H1 (cell line): ENCODE data around the gene DYNC2H1. TPM values are rescaled to one million over a fixed set of nuclear protein-coding genes. Genes with fewer than 3 reads are reported as not detected.

ENCODE experiments used
- CTCF ChIA-PET: fragments of 300-600 bp; sonication (Branson Sonifier 250); formaldehyde crosslinking; loops from one replicate; lab custom pipeline; 2021; ENCODE audit not compliant: partially characterized antibody; lab: Charles Lee
- POLR2A ChIA-PET: fragments of 300-600 bp; sonication (Branson Sonifier 250); formaldehyde crosslinking; loops from one replicate; lab custom pipeline; 2021; ENCODE audit warnings: inconsistent platforms; ENCODE audit not compliant: partially characterized antibody; lab: Charles Lee
- DNase-seq, 2 experiments: peaks; one replicate each; pipeline versions ENCODE4 v3.0.0 to v3.0.0-alpha.2; 2010 to 2022; ENCODE audit warnings: low spot score in 2 of 2, low read depth in 1 of 2, mixed read lengths in 1 of 2
- FAIRE-seq: peaks from 2 replicates; lab custom pipeline; 2011; peaks lifted over from hg19 to GRCh38; lab: Jason Lieb, UNC
- H2AFZ ChIP-seq: 2 replicates; pipeline ENCODE4 v1.8.1; 2012; ENCODE audit warnings: low read length, inconsistent platforms
- H2AK5ac ChIP-seq: 2 replicates; pipeline ENCODE4 v1.6.1; 2013; ENCODE audit warnings: low read depth, low read length
- H2BK120ac ChIP-seq: replicated peaks from 2 replicates; pipeline ENCODE3; 2013; ENCODE audit warnings: low read depth, low read length, inconsistent platforms
- H2BK12ac ChIP-seq: 2 replicates; pipeline ENCODE4 v1.6.1; 2013; ENCODE audit warnings: low read depth, low read length
- H2BK15ac ChIP-seq: 2 replicates; pipeline ENCODE4 v1.6.1; 2013; ENCODE audit warnings: low read length
- H2BK20ac ChIP-seq: 2 replicates; pipeline ENCODE4 v1.6.1; 2013; ENCODE audit warnings: low read length
- H2BK5ac ChIP-seq: 2 replicates; pipeline ENCODE4 v1.6.1; 2013; ENCODE audit warnings: low read depth, low read length
- H3K14ac ChIP-seq: 2 replicates; pipeline ENCODE4 v1.6.1; 2013; ENCODE audit warnings: inconsistent platforms; ENCODE audit not compliant: insufficient read length
- H3K18ac ChIP-seq: 2 replicates; pipeline ENCODE4 v1.6.1; 2013; ENCODE audit warnings: low read length; ENCODE audit errors: extremely low read depth
- H3K23ac ChIP-seq: 2 replicates; pipeline ENCODE4 v1.6.1; 2013; ENCODE audit warnings: inconsistent platforms; ENCODE audit not compliant: insufficient read length
- H3K23me2 ChIP-seq: 2 replicates; pipeline ENCODE4 v1.6.1; 2013; ENCODE audit warnings: low read depth, low read length
- H3K27ac ChIP-seq: 2 replicates; pipeline ENCODE4 v1.6.1; 2011; ENCODE audit warnings: low read depth, low read length, inconsistent platforms
- H3K27me3 ChIP-seq, 4 experiments: replicated peaks in 1 of 4; 1 replicate in 1 of 4; 2 replicates in 3 of 4; pipeline versions ENCODE4 v1.6.1 to v1.8.1; 2011 to 2013; ENCODE audit warnings: low read length in 3 of 4, mild to moderate bottlenecking in 3 of 4, inconsistent platforms in 2 of 4, mixed read lengths in 2 of 4, moderate library complexity in 1 of 4; ENCODE audit not compliant: control insufficient read depth in 3 of 4, insufficient read depth in 3 of 4; ENCODE audit errors: extremely low read depth in 1 of 4
- H3K36me3 ChIP-seq, 4 experiments: 2 replicates each; pipeline versions ENCODE4 v1.6.1 to v1.8.1; 2011 to 2013; ENCODE audit warnings: mild to moderate bottlenecking in 4 of 4, low read length in 3 of 4, moderate library complexity in 2 of 4, control low read depth in 1 of 4, inconsistent platforms in 1 of 4; ENCODE audit not compliant: insufficient read depth in 4 of 4, control insufficient read depth in 2 of 4
- H3K4ac ChIP-seq: replicated peaks from 2 replicates; pipeline ENCODE3; 2013; ENCODE audit warnings: low read length, low read depth, mixed read lengths, inconsistent platforms; ENCODE audit not compliant: insufficient read length
- H3K4me1 ChIP-seq, 4 experiments: replicated peaks in 1 of 4; 1 replicate in 1 of 4; 2 replicates in 3 of 4; pipeline versions ENCODE4 v1.6.1 to v1.8.1; 2011 to 2013; ENCODE audit warnings: low read length in 3 of 4, inconsistent platforms in 2 of 4, mixed read lengths in 1 of 4; ENCODE audit not compliant: insufficient read depth in 4 of 4, control insufficient read depth in 3 of 4
- H3K4me2 ChIP-seq, 2 experiments: 2 replicates each; pipeline versions ENCODE4 v1.6.1 to v1.8.1; 2011 to 2013; ENCODE audit warnings: low read depth in 2 of 2, low read length in 2 of 2, control low read depth in 1 of 2, inconsistent platforms in 1 of 2, mild to moderate bottlenecking in 1 of 2; ENCODE audit not compliant: insufficient read depth in 1 of 2
- H3K4me3 ChIP-seq, 4 experiments: fragments of 200-600, 300-600 bp in 1 of 4; sonication (generic), shearing (Covaris generic), sonication (Bioruptor Twin) in 1 of 4; 2 replicates each; pipeline versions ENCODE4 v1.5.1 to v1.8.1; 2011 to 2016; ENCODE audit warnings: low read length in 4 of 4, low read depth in 3 of 4, control low read depth in 2 of 4, inconsistent platforms in 2 of 4, mild to moderate bottlenecking in 2 of 4, mixed read lengths in 1 of 4, moderate library complexity in 1 of 4; ENCODE audit not compliant: insufficient read depth in 2 of 4; ENCODE audit errors: extremely low read depth in 1 of 4
- H3K56ac ChIP-seq: replicated peaks from 2 replicates; pipeline ENCODE3; 2013; ENCODE audit warnings: low read depth, mild to moderate bottlenecking, mixed read lengths, low read length, inconsistent platforms; ENCODE audit not compliant: insufficient read length
- H3K79me1 ChIP-seq: 2 replicates; pipeline ENCODE4 v1.6.1; 2013; ENCODE audit warnings: low read depth, low read length, control low read depth
- H3K79me2 ChIP-seq, 2 experiments: 2 replicates each; pipeline versions ENCODE4 v1.6.1 to v1.8.1; 2012 to 2013; ENCODE audit warnings: low read length in 2 of 2, mild to moderate bottlenecking in 2 of 2, inconsistent platforms in 1 of 2; ENCODE audit not compliant: insufficient read depth in 2 of 2, control insufficient read depth in 1 of 2
- H3K9ac ChIP-seq, 4 experiments: replicated peaks in 1 of 4; 1 replicate in 1 of 4; 2 replicates in 3 of 4; pipeline versions ENCODE4 v1.6.1 to v1.8.1; 2011 to 2013; ENCODE audit warnings: low read depth in 3 of 4, low read length in 3 of 4, control low read depth in 2 of 4, mild to moderate bottlenecking in 2 of 4, moderate library complexity in 2 of 4, inconsistent platforms in 1 of 4; ENCODE audit errors: extremely low read depth in 1 of 4
- H3K9me3 ChIP-seq, 2 experiments: 2 replicates each; pipeline versions ENCODE4 v1.6.1 to v1.8.1; 2012 to 2013; ENCODE audit warnings: mild to moderate bottlenecking in 2 of 2, moderate library complexity in 2 of 2, control low read depth in 1 of 2, inconsistent platforms in 1 of 2, low read depth in 1 of 2, low read length in 1 of 2, mixed read lengths in 1 of 2; ENCODE audit not compliant: insufficient read depth in 2 of 2
- H4K20me1 ChIP-seq, 2 experiments: replicated peaks in 1 of 2; 2 replicates each; pipeline versions ENCODE3 to v1.8.1; 2011 to 2013; ENCODE audit warnings: inconsistent platforms in 2 of 2, low read length in 2 of 2, mild to moderate bottlenecking in 1 of 2; ENCODE audit not compliant: insufficient read depth in 2 of 2, control insufficient read depth in 1 of 2
- H4K5ac ChIP-seq: 2 replicates; pipeline ENCODE4 v1.6.1; 2013; ENCODE audit warnings: low read length, low read depth, mixed read lengths, inconsistent platforms; ENCODE audit not compliant: insufficient read length
- H4K8ac ChIP-seq: 2 replicates; pipeline ENCODE4 v1.8.0; 2013; ENCODE audit warnings: mild to moderate bottlenecking, moderate library complexity, low read length, inconsistent platforms; ENCODE audit not compliant: insufficient read depth; ENCODE audit errors: extremely low read depth
- H4K91ac ChIP-seq: replicated peaks from 2 replicates; pipeline ENCODE3; 2013; ENCODE audit warnings: low read length, mixed read lengths, inconsistent platforms; ENCODE audit not compliant: insufficient read length
- CBX8 ChIP-seq: fragments of 300-800, 300-1000 bp; sonication (generic); IDR thresholded peaks from 2 replicates; pipeline ENCODE4 v1.7.1; 2016; ENCODE audit warnings: low read depth, low read length, borderline replicate concordance
- HDAC2 ChIP-seq, 2 experiments: fragments of 300-600 bp in 1 of 2; sonication (generic) in 1 of 2; IDR thresholded peaks; 2 replicates each; pipeline ENCODE4 v1.6.1; 2011 to 2012; ENCODE audit warnings: low read depth in 2 of 2, low read length in 2 of 2, mild to moderate bottlenecking in 2 of 2, moderate library complexity in 2 of 2, borderline replicate concordance in 1 of 2, inconsistent platforms in 1 of 2
- HDAC6 ChIP-seq: IDR thresholded peaks from one replicate; pipeline ENCODE4 v1.7.1; 2012; ENCODE audit warnings: low read depth, mild to moderate bottlenecking, inconsistent platforms, low read length, moderate library complexity
- JUND ChIP-seq: IDR thresholded peaks from 2 replicates; pipeline ENCODE4 v1.6.1; 2011; ENCODE audit warnings: mild to moderate bottlenecking, improper control_type of control experiment, low read length
- KDM1A ChIP-seq: fragments of 200-600, 300-600 bp; sonication (generic); IDR thresholded peaks from 2 replicates; pipeline ENCODE4 v1.7.1; 2016; ENCODE audit warnings: mild to moderate bottlenecking, low read length, borderline replicate concordance
- NRF1 ChIP-seq: IDR thresholded peaks from 2 replicates; pipeline ENCODE4 v1.6.1; 2011; ENCODE audit warnings: mild to moderate bottlenecking, low read depth, low read length, improper control_type of control experiment
- RFX5 ChIP-seq: IDR thresholded peaks from 2 replicates; pipeline ENCODE4 v1.6.1; 2011; ENCODE audit warnings: low read depth, low read length, improper control_type of control experiment, borderline replicate concordance
- RNF2 ChIP-seq: fragments of 200-900, 300-1000 bp; sonication (generic); IDR thresholded peaks from 2 replicates; pipeline ENCODE4 v1.7.1; 2016; ENCODE audit warnings: borderline replicate concordance, low read depth, mild to moderate bottlenecking, antibody characterized with exemption, low read length; ENCODE audit not compliant: poor library complexity, severe bottlenecking; ENCODE audit errors: missing control alignments
- SIRT6 ChIP-seq: IDR thresholded peaks from one replicate; pipeline ENCODE4 v1.7.1; 2012; ENCODE audit warnings: low read length, inconsistent platforms
- SP4 ChIP-seq: IDR thresholded peaks from 2 replicates; pipeline ENCODE4 v1.6.1; 2012; ENCODE audit warnings: low read length, inconsistent platforms
- TEAD4 ChIP-seq: IDR thresholded peaks from 2 replicates; pipeline ENCODE4 v1.6.1; 2012; ENCODE audit warnings: low read depth, low read length, inconsistent platforms, mixed read lengths
- WGBS, 2 experiments: shearing (Covaris generic) in 1 of 2; methylation state at CpG; one replicate each; pipeline versions ENCODE4 v1.1.6 to v1.1.7; 2013 to 2015; ENCODE audit warnings: low lambda C conversion rate in 2 of 2, mixed read lengths in 2 of 2, inconsistent platforms in 1 of 2, low coverage in 1 of 2, missing lambda C conversion rate in 1 of 2; ENCODE audit not compliant: insufficient replicate concordance in 2 of 2, insufficient coverage in 1 of 2, insufficient read length in 1 of 2; ENCODE audit errors: extremely low coverage in 1 of 2, missing lambda C conversion rate in 1 of 2; 5-methylcytosine and 5-hydroxymethylcytosine counted together
- polyA plus RNA-seq, 7 experiments: library from polyadenylated mRNA; depleted of rRNA in 3 of 7; stranded (reverse) in 5 of 7; unstranded in 2 of 7; fragments of >200 nt in 5 of 7; fragments of 200-250 nt in 2 of 7; gene quantifications; 1 replicate in 5 of 7; 2 replicates in 1 of 7; 4 replicates in 1 of 7; pipeline versions ENCODE4 v1.2.1 to v1.2.3, GENCODE V29; 2011 to 2013; ENCODE audit warnings: missing spikeins in 2 of 7, mixed read lengths in 2 of 7
- total RNA-seq: library from RNA; stranded (reverse); fragmentation: NEBNext Ultra II Directional; extraction: Animal tissue kit (Norgen Biotek cat#: 25700); gene quantifications from 2 replicates; pipeline ENCODE4 v1.2.1, GENCODE V29; 2021

The DYNC2H1 gene
- total and polyA plus RNA-seq, 2 of the 8 experiments (the other 6 are each of a cell fraction or from before 2014, with no cell fraction given): 6.2 to 12.0 TPM

DNA sequence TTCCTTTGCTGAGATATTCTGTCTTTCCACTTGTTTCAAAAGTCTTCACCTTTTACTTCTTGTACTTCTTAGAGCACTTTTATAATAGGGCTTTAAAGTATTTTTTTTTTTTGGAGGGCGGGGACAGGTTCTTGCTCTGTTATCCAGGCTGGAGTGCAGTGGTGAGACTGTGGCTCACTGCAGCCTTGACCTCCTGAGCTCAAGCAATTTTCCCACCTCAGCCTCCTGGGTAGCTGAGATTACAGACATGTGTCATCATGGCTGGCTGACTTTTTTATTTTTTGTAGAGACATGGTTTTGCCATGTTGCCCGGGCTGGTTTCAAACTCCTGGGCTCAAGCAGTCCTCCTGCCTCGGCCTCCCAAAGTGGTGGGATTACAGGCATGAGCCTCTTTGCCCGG is 57.9 kb downstream of the DYNC2H1 start:
- H3K9ac ChIP-seq: no peak overlapping the region
- WGBS, 2 experiments: 89% methylated on average over 4 of the region's 4 CpGs; no CpG with 5 or more reads in 1 of the 2 experiments
- POLR2A ChIA-PET: no interaction called here
- TF ChIP-seq HDAC2 (IDR thresholded peaks at IDR 0.05; ENCODE audit: borderline replicate concordance in 1 of 2, low read depth in 2 of 2, low read length in 2 of 2) (no peak), TEAD4 (no peak), RNF2 (no peak), RFX5 (no peak), SIRT6 (no peak), SP4 (no peak), KDM1A (no peak), HDAC6 (no peak), CBX8 (no peak), NRF1 (no peak), JUND (no peak)

More for the DNA sequence above, 57.9 kb downstream of the DYNC2H1 start:
- Histone ChIP-seq H2BK120ac (no peak overlapping the region), H3K23ac (no peak overlapping the region), H3K79me1 (no peaks in the 10 kb centered on the region), H3K56ac (no peak overlapping the region), H2AFZ (no peak overlapping the region), H2BK12ac (no peak overlapping the region), H3K14ac (no peak overlapping the region), H3K36me3 (peaks cover 0 to 9% (median 6%) of the 10 kb centered on the region in 4 experiments; a peak in 6 of 8 replicates), H2BK5ac (no peak overlapping the region), H3K23me2 (no peaks in the 10 kb centered on the region), H4K8ac (no peak overlapping the region), H4K20me1 (no peaks in the 10 kb centered on the region), H2AK5ac (no peak overlapping the region), H3K27me3 (no peaks in the 10 kb centered on the region), H3K4ac (no peak overlapping the region), H3K9me3 (no peaks in the 10 kb centered on the region), H2BK20ac (no peak overlapping the region), H3K79me2 (no peaks in the 10 kb centered on the region), H4K91ac (no peak overlapping the region), H3K18ac (no peak overlapping the region), H3K4me3 (no peak overlapping the region), H3K27ac (no peak overlapping the region), H3K4me2 (no peak overlapping the region), H4K5ac (no peak overlapping the region), H3K4me1 (no peaks in the 10 kb centered on the region), H2BK15ac (no peak overlapping the region)
- FAIRE-seq: no peak
- no peak for DNase-seq
- CTCF ChIA-PET: no interaction called here
